Skin of body (tissue), 2 donors: ENCODE data around the gene NCOA7. TPM values are rescaled to one million over a fixed set of nuclear protein-coding genes. Genes with fewer than 3 reads are reported as not detected.
"Not testable (repeated sequence)": the region's sequence is repeated elsewhere in the genome, so short reads cannot be mapped to it uniquely, and the experiment has no call there.

Experiments
- DNase-seq: peaks from one replicate; lab custom pipeline; 2025; lab: John Stamatoyannopoulos, UW
- total RNA-seq: library from RNA; depleted of rRNA; stranded (reverse); fragments of >200 nt; gene quantifications from one replicate; pipeline ENCODE4 v1.2.3, GENCODE V29; 2014

NCOA7 gene
- total RNA-seq, 1 donor from 2014 or later: 30.8 TPM

DNA sequence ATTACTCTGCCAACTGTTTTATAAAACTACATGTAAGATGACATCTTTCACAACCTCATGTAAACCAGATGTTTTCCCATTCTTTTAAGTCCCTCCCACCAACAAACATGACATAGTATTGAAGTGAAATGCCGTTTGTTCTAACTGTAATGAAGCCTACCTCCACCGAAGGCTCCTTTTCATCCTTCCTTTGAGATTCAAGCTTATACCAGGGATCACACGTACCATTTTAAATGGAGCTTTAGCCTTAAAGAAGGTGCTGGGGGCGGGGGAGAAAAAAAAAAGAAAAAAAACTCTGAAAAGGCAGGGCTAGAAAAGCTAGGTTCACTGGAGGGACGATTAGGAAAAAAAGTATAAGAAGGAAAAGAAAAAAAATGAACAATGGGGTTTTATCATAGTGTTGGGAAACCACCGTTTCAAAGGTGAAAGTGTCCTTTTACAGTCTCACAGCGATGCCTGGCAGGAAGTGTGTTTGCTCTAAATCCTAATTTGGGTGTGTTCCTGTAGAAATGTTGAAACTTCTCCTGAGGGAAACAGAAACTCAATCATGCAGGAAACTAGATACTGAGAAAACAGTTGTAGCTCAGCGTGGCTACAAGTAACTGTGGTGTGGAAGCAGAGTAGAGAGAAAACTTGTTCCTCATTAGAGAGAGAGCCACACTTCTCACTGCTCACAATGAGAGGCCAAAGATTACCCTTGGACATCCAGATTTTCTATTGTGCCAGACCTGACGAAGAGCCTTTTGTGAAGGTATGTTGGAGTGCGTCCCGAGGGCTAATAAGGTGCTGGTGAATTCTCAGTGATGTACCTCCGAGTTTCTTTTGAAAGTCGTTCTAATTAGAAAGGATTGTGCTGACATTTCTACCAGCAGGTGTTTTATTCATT, 128.2 kb downstream of the NCOA7 start:
- DNase-seq: peak; percentile 83

DNA sequence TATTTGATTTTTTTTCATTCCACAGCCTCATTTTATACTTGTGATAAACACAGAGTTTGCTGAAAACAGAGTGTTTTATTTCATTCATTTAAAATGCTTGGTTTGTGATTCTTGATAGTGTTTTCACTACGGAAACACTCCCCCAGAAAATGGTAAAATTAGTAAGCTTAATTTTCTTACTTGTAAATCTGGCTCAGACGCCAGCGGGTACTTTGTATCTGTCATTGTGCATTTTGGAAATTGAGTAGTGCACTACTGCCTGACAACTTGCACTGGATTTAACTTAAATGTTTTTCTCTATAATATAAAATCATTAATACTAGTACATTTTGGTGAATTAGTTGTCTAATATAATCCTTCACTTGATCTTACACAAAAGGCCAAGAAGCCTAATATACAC, 128.9 kb downstream of the NCOA7 start:
- no peak for DNase-seq

DNA sequence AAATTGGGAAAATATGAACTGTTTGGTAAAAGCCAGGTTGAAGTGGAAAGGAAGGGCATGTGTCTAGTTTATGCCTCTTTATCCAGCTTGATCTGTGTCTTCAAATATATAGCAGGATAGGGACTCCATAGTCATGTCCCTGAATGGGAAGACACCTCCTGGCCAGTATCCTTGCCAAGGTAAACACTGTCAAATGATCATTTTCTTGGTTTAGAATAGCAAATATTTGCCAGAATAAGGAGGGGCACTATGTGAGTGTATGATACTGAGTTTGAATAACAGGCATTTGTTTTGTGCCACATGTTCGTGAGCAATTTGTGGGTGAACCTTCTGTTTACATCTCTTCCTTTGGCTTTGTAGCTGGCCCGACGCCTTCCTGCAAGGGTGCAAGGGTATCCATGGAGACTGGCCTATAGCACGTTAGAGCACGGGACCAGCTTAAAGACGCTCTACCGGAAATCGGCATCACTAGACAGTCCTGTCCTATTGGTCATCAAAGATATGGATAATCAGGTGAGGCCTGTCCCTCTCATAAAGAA, 131.6 kb downstream of the NCOA7 start:
- DNase-seq: no peak

DNA sequence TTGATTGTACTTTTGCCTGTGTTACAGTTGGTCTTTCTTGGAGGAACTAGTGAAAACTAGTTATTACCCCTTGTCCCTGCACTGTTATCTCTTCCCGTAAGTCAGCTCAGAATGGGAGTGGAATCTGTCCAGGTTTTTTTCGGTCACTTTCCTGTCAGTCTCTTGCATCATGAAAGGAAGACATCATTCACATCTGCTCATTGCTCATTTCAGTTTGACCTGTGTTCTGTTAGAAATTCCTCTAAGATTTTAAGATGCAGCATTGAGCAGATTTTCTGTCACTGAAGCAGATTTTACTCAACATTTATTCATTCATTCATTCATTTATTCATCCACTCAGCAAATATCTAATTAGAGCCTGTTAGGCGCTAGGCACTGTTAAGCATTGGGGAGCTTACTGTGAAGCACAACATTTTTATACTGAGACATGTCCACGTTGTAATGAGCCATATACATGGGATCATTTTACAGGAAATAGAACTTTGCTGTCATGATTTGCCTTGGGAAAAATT, 132.7 kb downstream of the NCOA7 start:
- DNase-seq: no peak

DNA sequence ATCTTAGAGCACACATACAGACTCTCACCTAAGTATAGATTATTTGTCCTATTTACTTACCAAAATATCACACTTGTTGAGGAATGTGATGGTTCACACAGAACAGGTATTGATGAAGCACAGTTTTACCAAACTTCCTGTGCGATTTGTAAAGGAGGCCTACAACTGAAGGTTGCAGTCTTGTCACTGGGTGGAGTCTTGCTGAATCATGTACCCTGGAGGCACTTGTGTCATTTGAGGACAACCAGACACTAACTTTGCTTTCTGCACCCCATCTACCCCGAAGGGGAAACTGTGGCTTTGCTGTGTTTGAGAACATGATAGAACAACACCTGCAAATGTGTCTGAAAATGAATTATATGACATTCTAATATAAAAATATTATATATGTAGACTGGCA, 133.4 kb downstream of the NCOA7 start:
- DNase-seq: no peak

DNA sequence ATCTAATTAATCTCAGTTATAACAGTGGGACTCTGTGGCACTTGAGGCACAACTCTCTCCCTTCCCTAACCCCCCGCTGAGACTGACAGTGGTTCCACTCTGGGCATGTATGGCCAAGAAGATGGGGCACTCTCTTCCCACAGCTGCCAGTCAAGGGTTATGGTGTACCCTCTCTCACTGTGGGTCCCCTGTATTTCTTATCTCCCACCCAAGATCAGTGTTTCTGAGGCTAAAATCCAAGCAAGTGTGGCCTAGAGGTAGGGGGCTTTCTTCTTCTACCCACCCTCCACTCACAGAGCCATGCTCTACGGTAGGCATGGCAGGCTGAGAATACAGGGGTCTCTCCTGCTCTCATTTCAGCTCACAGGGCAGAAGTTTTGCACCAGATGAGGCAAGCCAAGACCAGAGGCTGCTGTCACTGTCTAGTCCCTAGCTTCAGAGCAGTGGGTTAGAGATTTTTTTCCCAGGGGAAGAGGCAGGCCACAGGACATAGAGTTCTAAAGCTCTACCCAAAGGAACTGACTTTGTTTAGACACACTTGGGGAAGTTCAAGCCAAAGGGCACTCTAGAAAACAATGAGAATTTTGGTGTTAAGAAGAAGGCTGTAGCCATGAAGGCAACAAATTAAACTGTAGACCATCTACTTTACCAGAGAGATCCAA, 134.1 kb downstream of the NCOA7 start:
- DNase-seq: no peak

- DNase-seq: no peak
These were observed 136.0 kb downstream of the NCOA7 start for GRCh38 chr6:125926711-125927110.

DNA sequence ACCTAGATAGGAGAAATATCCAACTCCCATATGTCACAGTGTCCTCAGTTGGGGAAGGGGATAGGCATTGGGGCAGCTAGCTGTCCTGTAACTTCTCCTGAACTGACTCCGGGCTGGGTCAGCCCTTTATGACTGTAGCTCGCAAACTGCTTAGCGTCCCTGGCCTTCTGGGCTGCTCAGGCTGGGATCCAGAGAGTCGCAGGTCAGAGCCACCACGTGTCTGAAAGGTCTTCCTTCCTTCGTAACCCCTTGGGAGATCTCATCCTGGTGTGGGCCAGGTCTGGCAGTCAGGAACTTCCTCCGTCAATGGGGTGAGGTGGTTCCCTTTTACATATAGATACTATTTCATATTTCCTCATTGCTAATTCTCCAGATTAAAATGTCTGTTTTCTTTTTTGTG, 137.0 kb downstream of the NCOA7 start:
- DNase-seq: no peak

- no peak for DNase-seq
These were observed 140.1 kb downstream of the NCOA7 start for GRCh38 chr6:125930765-125931418.

DNA sequence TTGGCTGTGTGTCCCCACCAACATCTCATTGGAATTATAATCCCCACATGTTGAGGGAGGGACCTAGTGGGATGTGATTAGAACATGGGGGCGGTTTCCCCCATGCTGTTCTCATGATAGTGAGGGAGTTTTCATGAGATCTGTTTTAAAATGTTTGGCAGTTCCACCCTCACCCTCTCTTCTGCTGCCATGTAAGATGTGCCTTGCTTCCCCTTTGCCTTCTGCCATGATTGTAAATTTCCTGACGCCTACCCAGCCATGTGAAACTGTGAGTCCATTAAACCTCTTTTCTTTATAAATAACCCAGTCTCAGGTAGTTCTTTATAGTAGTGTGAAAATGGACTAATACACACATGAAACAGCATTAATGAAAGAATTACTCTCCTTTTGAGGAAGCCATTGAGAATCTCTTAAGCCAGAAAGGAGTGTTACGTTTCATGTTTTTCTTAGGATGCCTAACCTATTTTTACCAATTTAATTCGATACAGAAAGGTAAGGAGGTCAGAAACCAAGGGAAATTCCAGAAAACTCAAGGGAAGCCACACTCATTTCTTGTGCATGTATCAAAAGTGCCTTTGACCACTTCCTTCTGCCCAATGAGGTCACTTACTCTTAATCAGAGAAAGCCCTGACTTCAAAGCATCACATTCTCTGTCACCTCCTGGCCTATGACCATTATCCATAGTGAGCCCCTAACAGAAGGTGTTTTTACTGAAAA, 141.1 kb downstream of the NCOA7 start:
- no peak for DNase-seq

GRCh38 chr6:125932451-125932795, 141.7 kb downstream of the NCOA7 start:
- DNase-seq: no peak

GRCh38 chr6:125935520-125935919, 144.8 kb downstream of the NCOA7 start:
- not testable (repeated sequence) for DNase-seq

DNA sequence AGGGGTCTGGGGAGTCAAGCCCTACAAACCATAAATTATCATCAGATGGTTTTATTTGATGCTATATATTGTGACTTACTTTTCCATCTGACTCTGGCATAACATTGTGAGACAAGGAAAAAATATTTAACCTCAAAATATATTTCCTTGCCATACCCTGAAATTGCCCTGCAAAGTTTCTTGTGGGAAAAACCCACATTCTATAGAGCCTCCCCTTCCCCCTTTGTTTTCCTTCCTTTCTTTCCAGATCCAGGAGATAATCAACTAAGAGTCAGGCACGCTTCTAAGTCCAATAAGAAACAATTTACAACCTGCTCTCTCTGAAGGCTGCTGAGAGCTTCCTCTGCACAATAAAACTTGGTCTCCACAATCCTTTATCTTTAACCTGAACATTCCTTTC, 148.3 kb downstream of the NCOA7 start:
- DNase-seq: no peak

- no peak for DNase-seq
These were observed 149.0 kb downstream of the NCOA7 start for GRCh38 chr6:125939791-125940190.

DNA sequence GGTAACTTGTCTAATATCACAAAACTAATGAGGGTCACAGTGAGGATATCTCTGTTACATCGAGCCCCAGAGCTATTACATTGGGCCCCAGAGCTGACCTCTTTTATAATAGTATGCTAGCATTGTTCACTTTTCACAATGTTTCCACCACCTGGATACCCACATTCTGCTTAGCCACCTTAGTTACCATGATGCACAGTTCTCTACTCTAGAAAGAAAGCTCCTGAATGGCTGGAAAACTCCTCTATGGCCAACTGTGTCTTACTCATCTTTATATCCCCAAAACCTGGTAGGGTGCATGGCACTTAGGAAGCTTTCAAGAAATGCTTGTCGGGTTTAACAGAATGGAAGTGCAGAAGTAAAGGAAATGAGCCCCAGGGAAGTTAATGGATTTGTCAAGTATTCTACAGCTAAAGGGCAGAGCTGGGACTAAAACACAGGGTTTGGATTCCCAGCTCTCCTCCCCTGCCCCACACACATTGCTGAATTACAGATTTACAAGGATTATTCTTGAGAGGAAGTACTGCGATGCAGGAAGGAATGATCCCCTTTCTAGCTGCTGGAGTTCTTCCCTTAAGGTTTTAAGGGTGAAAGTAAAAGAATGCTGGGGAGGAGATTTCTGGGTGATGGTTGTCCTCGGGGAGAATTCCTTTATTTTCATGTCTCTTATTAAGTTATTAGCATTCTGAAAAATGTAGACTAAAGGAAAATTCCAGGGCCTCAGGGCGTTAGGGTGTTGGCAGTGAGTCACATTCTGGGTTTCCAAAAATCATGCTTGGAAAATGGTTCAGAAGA, 149.7 kb downstream of the NCOA7 start:
- no peak for DNase-seq

GRCh38 chr6:125942672-125943527, 152.1 kb downstream of the NCOA7 start:
- DNase-seq: no peak

DNA sequence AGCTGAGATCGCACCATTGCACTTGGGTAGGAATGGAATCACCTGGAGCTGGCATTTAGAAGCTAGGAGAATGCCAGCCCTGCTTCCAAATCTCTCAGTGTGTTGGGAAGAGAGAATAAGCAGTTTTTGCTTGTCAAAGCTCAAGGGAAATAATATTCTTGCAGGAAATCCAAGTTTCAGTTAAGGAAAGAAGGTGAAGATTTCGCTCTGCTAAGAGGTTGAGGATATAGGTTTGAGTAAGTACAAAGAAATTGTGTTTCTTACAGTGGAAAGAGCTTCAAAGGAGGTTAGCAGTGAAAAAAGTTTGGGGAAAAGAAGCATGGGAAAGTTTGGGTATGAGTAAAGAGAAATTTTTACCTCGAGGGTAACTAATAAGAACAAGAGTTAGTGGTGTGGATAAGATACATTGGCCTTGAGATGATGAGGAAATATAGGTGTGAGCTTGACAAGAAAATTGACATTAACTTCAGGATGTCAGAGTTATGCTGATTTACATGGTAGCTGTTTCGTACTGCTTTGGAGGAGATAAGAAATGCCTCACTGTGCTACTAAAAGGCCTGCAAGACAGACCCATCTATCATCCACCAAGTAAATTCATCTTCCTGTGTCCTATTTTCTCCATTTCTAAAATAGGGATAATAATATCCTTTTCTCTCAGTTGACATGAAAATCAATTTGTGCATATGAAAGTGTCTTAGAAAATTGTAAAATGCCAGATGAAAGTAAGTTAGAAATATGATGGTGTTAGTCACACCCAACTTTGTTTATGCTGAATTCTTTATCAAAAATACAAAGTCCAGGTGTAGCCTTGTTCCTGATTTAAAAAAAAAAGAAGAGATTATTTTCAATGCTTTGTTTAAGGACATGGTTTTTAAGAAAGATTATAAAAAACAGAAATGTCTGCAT, 153.0 kb downstream of the NCOA7 start:
- DNase-seq: no peak

DNA sequence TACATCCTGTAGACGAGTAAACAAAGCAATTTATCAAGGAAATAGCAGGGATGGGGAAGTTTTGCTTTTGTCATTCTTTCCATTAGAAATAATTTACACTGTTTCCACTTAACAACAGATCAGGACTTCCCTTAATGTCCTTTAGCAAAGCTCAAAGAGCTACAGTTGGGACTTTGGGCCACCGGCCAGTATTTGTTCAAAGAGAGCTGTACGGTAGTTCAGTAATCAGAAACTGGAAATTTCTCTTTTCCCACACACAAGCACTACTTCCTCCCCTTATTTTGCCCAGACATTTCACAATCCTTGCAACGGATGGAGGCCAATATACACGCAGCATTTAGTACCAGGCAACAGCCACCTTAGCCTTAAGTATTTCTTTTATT, 153.7 kb downstream of the NCOA7 start:
- peak; percentile 36 for DNase-seq
